GM11168 (cell line): ENCODE data around the gene NEURL1.
"Not testable (repeated sequence)": the region's sequence is repeated elsewhere in the genome, so short reads cannot be mapped to it uniquely, and the experiment has no call there.

ENCODE experiments used
- in situ Hi-C: fragments of 300-500 bp; cut with MboI; formaldehyde crosslinking; loops from one replicate; pipeline ENCODE4 v1.12.0; 2022; ENCODE audit warnings: low sequenced_read_pairs; ENCODE audit not compliant: unreplicated experiment

The NEURL1 gene

GRCh38 chr10:103599211-103599610 is 105.7 kb downstream of the NEURL1 start:
- in situ Hi-C loops = no loop called here

GRCh38 chr10:103599907-103600306 is 106.4 kb downstream of the NEURL1 start:
- in situ Hi-C loops = no loop called here

GRCh38 chr10:103600325-103600724 is 106.8 kb downstream of the NEURL1 start:
- in situ Hi-C loops = no loop called here

GRCh38 chr10:103600956-103601569 is 107.6 kb downstream of the NEURL1 start:
- in situ Hi-C loops = no loop called here

- in situ Hi-C loops = no loop called here
Observed at GRCh38 chr10:103602028-103602851, 108.7 kb downstream of the NEURL1 start.

- in situ Hi-C loops = no loop called here
Observed at GRCh38 chr10:103602852-103603155, 109.3 kb downstream of the NEURL1 start.

- in situ Hi-C loops = no loop called here
Observed at GRCh38 chr10:103603382-103603781, 109.9 kb downstream of the NEURL1 start.

- in situ Hi-C loops = no loop called here
Observed at GRCh38 chr10:103605359-103606096, 112.0 kb downstream of the NEURL1 start.

GRCh38 chr10:103606097-103606438 is 112.6 kb downstream of the NEURL1 start:
- in situ Hi-C loops = not testable (repeated sequence)

GRCh38 chr10:103607051-103607450 is 113.5 kb downstream of the NEURL1 start:
- in situ Hi-C loops = not testable (repeated sequence)

- in situ Hi-C loops = not testable (repeated sequence)
Observed at GRCh38 chr10:103608056-103608455, 114.6 kb downstream of the NEURL1 start.

- in situ Hi-C loops = no loop called here
Observed at GRCh38 chr10:103609231-103610082, 116.0 kb downstream of the NEURL1 start.

GRCh38 chr10:103610083-103610472 is 116.6 kb downstream of the NEURL1 start:
- in situ Hi-C loops = no loop called here

- in situ Hi-C loops = no loop called here
Observed at GRCh38 chr10:103610921-103611511, 117.5 kb downstream of the NEURL1 start.

- in situ Hi-C loops = no loop called here
Observed at GRCh38 chr10:103612462-103613365, 119.2 kb downstream of the NEURL1 start.

GRCh38 chr10:103613616-103614015 is 120.1 kb downstream of the NEURL1 start:
- in situ Hi-C loops = no loop called here

- in situ Hi-C loops = no loop called here
Observed at GRCh38 chr10:103614306-103615158, 121.0 kb downstream of the NEURL1 start.
